HFFc6 (cell line): ENCODE measurements around the gene EPB41L3. TPM values are rescaled to one million over a fixed set of nuclear protein-coding genes. Genes with fewer than 3 reads are reported as not detected.

Experiments
- DNase-seq: peaks from one replicate; pipeline ENCODE4 v3.0.0-alpha.2; 2018
- H3K27ac Mint-ChIP-seq: 2 replicates; pipeline ENCODE4 v1.8.0; 2020; ENCODE audit warnings: mild to moderate bottlenecking, mixed read lengths
- H3K27me3 Mint-ChIP-seq: 2 replicates; pipeline ENCODE4 v1.8.0; 2021; ENCODE audit warnings: mild to moderate bottlenecking, moderate library complexity, mixed read lengths; ENCODE audit not compliant: insufficient read depth
- H3K36me3 Mint-ChIP-seq: 2 replicates; pipeline ENCODE4 v1.8.0; 2021; ENCODE audit warnings: low read depth, mixed read lengths
- H3K4me1 Mint-ChIP-seq: 2 replicates; pipeline ENCODE4 v1.8.0; 2020; ENCODE audit warnings: low read depth, mixed read lengths
- H3K4me3 Mint-ChIP-seq: 2 replicates; pipeline ENCODE4 v1.8.0; 2020; ENCODE audit warnings: mild to moderate bottlenecking, moderate library complexity, mixed read lengths
- H3K9me3 Mint-ChIP-seq: 2 replicates; pipeline ENCODE4 v1.8.0; 2020; ENCODE audit warnings: mild to moderate bottlenecking, mixed read lengths
- total RNA-seq, 6 experiments: library from RNA; stranded (reverse); fragmentation: NEBNext Ultra II Directional; extraction: Animal tissue kit (Norgen Biotek cat#: 25700); gene quantifications; 2 replicates in 1 of 6; 3 replicates in 5 of 6; pipeline ENCODE4 v1.2.3, GENCODE V29; 2021
- TF ChIP-seq, protein P1 (sequence below): fragments of 200-600 bp; sonication (generic); IDR thresholded peaks from 2 replicates; pipeline ENCODE4 v1.5.0; 2021; ENCODE audit warnings: antibody characterized with exemption, mild to moderate bottlenecking

EPB41L3 gene
- total RNA-seq, 6 experiments from 2014 or later: 1.3 to 17.0 (median 1.8) TPM

DNA sequence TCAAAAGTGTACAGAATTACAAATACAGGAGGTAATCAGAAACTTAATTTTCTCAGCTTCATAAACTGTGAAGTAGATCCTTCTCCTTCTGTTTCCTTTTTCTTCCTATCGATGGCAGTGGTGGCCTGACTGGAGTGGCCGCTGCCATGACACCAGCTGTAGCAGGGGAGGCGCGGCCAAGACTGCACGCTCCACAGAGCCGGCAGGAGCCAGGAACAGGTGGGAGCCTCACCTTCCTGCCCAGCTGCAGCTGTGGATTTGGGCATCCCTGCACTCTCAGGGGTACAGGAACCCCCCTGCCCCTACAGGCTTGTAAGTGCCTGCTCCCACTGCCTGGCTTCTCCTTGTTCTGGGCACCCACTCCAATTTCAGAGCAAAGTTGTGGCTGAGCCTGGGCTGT is 76.1 kb downstream of the EPB41L3 start:
- no peak overlapping the region for H3K27ac Mint-ChIP-seq
- TF ChIP-seq, protein P1, sequence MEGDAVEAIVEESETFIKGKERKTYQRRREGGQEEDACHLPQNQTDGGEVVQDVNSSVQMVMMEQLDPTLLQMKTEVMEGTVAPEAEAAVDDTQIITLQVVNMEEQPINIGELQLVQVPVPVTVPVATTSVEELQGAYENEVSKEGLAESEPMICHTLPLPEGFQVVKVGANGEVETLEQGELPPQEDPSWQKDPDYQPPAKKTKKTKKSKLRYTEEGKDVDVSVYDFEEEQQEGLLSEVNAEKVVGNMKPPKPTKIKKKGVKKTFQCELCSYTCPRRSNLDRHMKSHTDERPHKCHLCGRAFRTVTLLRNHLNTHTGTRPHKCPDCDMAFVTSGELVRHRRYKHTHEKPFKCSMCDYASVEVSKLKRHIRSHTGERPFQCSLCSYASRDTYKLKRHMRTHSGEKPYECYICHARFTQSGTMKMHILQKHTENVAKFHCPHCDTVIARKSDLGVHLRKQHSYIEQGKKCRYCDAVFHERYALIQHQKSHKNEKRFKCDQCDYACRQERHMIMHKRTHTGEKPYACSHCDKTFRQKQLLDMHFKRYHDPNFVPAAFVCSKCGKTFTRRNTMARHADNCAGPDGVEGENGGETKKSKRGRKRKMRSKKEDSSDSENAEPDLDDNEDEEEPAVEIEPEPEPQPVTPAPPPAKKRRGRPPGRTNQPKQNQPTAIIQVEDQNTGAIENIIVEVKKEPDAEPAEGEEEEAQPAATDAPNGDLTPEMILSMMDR: no peak
- no peak overlapping the region for H3K4me3 Mint-ChIP-seq
- no peaks in the 10 kb centered on the region for H3K27me3 Mint-ChIP-seq
- H3K4me1 Mint-ChIP-seq: peaks cover 5% of the 10 kb centered on the region; the same call in 1 of the 2 replicates
- H3K36me3 Mint-ChIP-seq: no peaks in the 10 kb centered on the region
- peaks cover 34% of the 10 kb centered on the region for H3K9me3 Mint-ChIP-seq
- DNase-seq: no peak

DNA sequence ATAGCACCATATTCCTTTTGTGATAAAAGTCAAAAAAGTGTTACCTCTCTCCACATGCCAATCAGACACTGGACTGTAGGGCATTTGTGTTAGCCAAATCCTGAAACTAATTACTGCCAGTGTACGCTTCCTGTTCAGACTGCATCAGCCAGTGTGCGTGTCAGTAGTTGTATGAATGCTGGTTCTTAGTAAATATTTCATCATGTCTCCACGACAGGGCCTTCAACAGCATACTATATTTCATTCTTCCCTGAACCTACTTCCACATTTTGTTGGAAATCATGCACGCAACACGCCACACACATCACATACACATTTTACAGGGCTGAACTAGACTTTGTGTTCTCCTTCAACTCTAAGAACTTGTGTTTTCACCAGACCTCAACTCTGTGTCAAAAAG is 77.5 kb downstream of the EPB41L3 start:
- Mint-ChIP-seq H3K4me3 (no peak overlapping the region), H3K36me3 (no peaks in the 10 kb centered on the region), H3K4me1 (peaks cover 5% of the 10 kb centered on the region; the same call in 1 of the 2 replicates), H3K27me3 (no peaks in the 10 kb centered on the region), H3K9me3 (peaks cover 41% of the 10 kb centered on the region), H3K27ac (no peak overlapping the region)
- TF ChIP-seq, protein P1: no peak
- no peak for DNase-seq

DNA sequence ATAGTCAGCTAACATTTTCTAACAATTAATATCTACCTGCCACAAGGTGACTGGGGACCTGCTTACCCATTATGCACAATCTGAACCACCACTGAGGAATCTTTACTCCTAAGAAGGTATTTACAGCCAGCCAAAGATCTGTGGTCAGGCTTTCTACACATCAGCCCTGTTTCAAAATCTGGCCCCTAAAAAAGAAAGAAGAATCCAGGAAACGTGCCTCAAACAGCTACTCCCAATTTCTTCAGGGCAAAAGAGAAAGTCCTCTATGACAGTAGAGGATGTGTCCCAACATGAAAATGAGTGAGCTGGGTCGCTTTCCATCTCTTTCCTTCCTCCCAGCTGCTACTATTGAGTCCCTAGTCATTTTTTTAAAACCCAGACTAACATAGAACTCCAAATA is 79.5 kb downstream of the EPB41L3 start:
- Mint-ChIP-seq H3K9me3 (peaks cover 33% of the 10 kb centered on the region), H3K27ac (peak overlapping the region; percentile 80; the same call in 1 of the 2 replicates), H3K4me3 (peak overlapping the region; percentile 11; the same call in 1 of the 2 replicates), H3K36me3 (no peaks in the 10 kb centered on the region), H3K4me1 (peaks cover 5% of the 10 kb centered on the region; the same call in 1 of the 2 replicates), H3K27me3 (no peaks in the 10 kb centered on the region)
- DNase-seq: no peak
- TF ChIP-seq, protein P1: no peak

DNA sequence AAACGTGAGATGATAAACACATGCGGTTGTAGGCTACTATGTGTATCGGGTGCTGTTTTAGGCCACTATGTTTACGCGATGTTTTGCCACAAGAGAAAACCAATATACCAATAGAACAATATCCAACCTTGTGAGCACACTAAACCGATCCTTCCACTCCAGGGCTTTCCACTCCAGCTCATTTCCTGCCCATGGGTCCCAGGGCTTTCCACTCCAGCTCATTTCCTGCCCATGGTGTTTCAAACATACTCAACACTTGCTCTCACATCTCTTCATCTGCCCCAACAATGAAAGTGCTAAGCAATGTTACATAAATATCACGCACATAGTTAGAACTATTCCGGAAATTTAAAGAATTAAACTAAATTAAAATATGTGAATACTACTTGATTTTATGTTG is 80.0 kb downstream of the EPB41L3 start:
- H3K27ac Mint-ChIP-seq: peak overlapping the region; percentile 80; the same call in 1 of the 2 replicates
- DNase-seq: no peak
- H3K36me3 Mint-ChIP-seq: no peaks in the 10 kb centered on the region
- H3K4me3 Mint-ChIP-seq: no peak overlapping the region
- TF ChIP-seq, protein P1: no peak
- peaks cover 33% of the 10 kb centered on the region for H3K9me3 Mint-ChIP-seq
- H3K27me3 Mint-ChIP-seq: no peaks in the 10 kb centered on the region
- peaks cover 5% of the 10 kb centered on the region; the same call in 1 of the 2 replicates for H3K4me1 Mint-ChIP-seq

DNA sequence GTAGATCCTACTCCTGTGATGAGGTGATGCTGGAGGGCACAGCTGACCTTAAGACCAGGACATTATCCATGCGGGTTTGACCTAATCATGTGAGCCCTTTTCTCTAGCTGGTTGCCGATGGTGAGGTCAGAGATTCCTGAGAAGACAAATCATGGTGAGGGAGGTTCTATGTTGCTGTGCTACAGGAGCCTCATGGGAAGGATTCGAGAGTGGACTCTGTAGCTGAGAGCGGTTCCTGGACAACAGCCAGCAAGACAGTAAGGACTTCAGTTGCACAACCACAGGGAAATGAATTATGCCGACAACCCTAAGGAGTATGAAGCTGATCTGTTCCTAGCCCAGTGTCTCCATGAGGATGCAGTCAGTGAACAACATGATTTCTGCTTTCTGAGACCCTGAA is 80.4 kb downstream of the EPB41L3 start:
- Mint-ChIP-seq H3K4me3 (no peak overlapping the region), H3K9me3 (peaks cover 33% of the 10 kb centered on the region), H3K27ac (peak overlapping the region; percentile 80; the same call in 1 of the 2 replicates), H3K36me3 (no peaks in the 10 kb centered on the region), H3K4me1 (peaks cover 5% of the 10 kb centered on the region; the same call in 1 of the 2 replicates), H3K27me3 (no peaks in the 10 kb centered on the region)
- TF ChIP-seq, protein P1: no peak
- DNase-seq: peak; percentile 83
